HG02759 (cell line): ENCODE measurements around the gene APBB1.

Experiments
- ATAC-seq: cut with Tn5 transposase; IDR thresholded peaks from one replicate; pipeline ENCODE4 v1.9.1; 2021; ENCODE audit warnings: mild to moderate bottlenecking, moderate library complexity; ENCODE audit not compliant: unreplicated experiment

The APBB1 gene

DNA sequence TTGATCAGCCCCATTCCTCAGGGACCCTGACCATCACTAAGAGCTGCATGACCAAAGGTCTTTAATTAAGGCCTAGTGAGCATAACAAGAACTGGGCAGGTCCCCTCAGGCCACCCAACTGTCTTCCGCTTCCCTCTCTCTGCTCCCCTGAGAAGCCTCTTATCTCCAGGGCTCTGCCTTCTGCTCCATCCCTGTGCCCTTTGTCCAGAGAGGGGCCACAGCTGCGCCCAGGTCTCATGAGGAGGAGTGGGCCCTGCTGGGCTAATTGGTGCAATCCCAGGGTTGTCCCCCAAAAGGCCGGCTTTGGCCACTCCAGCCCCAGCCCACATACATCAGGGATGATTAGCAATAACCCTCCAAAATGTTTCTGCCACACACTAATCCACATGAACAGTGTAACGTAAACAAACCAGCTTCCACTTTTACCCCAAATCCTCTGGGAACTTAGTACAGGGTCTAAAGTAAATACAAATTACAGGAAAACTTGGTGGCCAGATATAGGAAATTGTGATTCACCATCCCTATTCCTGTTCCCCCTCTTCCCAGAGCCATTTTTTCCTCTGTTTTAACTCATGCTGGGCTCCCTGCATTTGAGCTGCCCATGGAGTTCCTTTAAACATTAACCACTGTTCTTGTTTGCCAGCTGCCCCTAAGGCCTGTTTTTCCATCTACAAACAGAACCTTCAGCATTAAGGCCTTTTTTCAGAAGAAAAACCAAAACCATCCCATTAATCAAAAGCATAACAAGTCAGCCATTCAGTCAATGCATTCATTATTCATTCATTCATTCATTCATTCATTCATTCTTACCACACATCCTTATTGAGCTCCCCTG lies 64.0 kb downstream of the APBB1 start:
- no peak for ATAC-seq

DNA sequence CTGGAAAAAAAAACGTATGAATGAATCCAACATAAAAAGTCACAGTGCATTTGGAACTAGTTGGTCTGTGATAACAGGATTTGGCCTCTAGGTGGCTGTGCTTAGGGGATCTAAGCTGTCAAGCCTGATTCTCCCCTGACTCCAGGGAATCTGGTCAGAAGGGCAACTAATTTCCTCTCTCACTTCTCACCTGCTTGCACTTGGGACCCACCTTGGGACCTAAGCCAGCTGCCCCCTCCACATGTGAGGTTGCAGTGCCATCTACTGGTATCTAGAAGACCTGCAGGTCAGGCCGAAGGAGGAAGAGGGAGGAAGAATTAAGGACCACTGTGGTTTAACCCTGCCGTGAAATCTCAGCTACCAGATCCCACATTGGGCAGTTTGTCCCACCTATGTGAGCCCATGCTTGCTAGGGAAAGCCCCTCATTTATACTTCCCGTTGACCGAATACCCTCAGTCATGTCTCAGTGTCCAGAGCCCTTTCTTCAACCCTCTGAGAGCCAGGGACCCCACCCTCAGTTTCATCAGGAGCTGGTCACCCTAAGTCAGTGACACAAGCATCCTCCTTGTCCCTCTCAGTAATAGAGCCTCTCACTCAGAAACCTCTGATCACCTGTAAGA lies 65.4 kb downstream of the APBB1 start:
- ATAC-seq = peak; percentile 90

DNA sequence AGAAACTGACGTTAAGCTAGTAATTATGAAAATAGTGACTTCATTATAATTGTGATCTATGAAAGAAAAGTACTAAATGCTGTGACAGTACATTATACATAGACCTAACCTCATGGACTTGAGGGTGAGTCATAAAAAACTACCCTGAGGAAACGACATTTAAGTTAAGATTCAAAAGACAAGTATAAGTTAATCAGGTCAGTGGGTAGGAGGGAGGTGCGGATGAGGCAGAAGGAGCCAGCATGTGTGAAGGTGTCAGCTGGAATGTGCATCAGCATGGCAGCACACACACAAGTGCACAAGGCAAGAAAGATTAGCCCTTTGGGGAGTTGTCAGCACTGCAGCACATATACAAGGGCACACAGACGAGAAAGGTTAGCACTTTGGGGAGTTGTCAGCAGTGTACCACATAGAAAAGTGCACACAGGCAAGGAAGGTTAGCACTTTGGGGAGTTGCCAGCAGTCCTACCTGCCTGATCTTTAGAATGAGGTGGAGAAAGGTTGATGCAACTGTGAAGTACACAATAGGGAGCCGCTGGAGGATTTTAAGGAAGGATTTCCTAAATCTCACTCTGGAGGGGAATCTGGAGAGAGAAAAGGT lies 67.0 kb downstream of the APBB1 start:
- no peak for ATAC-seq

DNA sequence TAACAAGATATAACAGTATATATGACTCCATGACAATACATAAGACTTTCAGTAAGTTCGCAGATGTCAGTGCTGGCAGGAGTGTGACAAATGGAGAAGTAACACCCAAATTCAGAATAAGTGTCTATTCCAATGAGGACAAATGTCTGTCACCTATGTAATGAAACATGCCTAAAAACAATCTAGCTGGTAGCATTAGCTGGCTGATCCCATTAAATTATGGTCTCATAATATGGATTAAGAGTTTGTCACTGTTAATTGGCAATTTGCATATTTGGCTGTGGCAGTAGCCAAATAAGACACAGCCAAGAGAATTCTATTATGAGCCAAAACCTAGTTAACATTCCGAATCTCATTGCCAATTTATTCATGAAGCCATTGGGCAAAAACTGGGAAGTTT lies 68.4 kb downstream of the APBB1 start:
- ATAC-seq = no peak

DNA sequence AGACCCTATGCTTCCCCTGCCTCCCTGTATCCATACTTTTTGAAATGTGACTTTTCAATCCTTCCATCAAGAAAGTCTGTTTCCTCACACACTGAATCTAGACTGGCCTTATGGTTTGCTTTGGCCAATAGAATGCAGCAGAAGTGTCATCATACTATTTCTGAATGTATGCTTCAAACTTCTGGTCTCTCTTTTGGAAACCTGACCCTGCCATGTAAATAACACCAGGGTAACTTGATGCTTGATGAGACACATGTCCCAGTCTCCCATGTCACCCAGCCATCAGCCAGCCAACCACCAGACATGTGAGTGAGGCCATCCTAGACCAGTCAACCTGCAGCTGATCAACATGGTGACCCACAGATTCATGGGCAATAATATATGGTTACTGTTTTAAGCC lies 68.9 kb downstream of the APBB1 start:
- no peak for ATAC-seq

DNA sequence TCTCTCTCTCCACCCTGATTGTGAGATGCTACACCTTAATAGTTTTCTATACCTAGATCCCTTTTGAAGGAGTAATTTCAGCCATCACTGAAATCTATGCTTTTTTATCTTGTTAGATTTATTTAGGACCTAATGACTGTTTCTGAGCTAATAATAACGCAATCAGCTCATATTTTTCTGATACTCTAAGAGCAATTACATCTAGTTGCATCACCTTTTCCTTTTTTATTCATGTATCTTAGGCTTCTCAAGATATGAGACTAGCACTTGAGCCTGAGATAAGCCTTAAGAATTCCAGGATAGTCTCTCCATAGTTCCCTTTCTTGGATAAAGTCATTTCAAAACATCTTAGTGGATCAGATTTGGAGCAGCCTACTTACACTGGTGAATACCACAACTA lies 73.5 kb downstream of the APBB1 start:
- ATAC-seq = no peak
